GM12865 (cell line): Measurements from ENCODE around the gene SNAP25.

Source experiments
- DNase-seq: peaks from one replicate; pipeline ENCODE4 v3.0.0; 2010; ENCODE audit warnings: low read depth
- H3K4me3 ChIP-seq: 2 replicates; pipeline ENCODE4 v1.5.1; 2011; ENCODE audit warnings: mild to moderate bottlenecking, low read depth, low read length, control low read depth
- TF ChIP-seq, protein P1 (sequence below): IDR thresholded peaks from 2 replicates; pipeline ENCODE4 v1.5.1; 2011; ENCODE audit warnings: low read length, control low read depth, low read depth, inconsistent platforms; ENCODE audit not compliant: insufficient read depth; ENCODE audit errors: missing control alignments

The SNAP25 gene

GRCh38 chr20:10271494-10272219, 53.0 kb downstream of the SNAP25 start:
- TF ChIP-seq, protein P1, sequence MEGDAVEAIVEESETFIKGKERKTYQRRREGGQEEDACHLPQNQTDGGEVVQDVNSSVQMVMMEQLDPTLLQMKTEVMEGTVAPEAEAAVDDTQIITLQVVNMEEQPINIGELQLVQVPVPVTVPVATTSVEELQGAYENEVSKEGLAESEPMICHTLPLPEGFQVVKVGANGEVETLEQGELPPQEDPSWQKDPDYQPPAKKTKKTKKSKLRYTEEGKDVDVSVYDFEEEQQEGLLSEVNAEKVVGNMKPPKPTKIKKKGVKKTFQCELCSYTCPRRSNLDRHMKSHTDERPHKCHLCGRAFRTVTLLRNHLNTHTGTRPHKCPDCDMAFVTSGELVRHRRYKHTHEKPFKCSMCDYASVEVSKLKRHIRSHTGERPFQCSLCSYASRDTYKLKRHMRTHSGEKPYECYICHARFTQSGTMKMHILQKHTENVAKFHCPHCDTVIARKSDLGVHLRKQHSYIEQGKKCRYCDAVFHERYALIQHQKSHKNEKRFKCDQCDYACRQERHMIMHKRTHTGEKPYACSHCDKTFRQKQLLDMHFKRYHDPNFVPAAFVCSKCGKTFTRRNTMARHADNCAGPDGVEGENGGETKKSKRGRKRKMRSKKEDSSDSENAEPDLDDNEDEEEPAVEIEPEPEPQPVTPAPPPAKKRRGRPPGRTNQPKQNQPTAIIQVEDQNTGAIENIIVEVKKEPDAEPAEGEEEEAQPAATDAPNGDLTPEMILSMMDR, result no peak
- no peak overlapping the region for H3K4me3 ChIP-seq
- DNase-seq, result no peak

- H3K4me3 ChIP-seq, result no peak overlapping the region
- TF ChIP-seq, protein P1, result no peak
- DNase-seq, result no peak
These were observed 58.4 kb downstream of the SNAP25 start for GRCh38 chr20:10276878-10277580.

DNA sequence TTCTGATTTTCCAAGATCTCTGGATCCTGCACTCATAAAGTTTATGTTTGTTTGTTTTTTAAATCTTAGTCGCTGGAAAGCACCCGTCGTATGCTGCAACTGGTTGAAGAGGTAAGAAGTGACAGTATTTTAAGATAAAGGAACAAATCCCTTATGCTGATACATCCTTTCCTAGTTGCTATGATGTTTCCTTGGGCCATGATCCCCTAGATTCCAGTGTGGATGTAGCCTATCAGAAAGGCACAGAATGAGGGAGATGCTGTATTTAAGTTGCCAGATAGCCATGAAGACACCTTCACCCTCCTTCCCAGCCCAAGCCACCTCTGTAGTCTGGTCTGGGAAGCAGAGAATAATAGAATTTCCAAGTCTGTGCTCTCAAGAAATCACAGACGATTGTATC, 59.0 kb downstream of the SNAP25 start:
- TF ChIP-seq, protein P1, result no peak
- no peak overlapping the region for H3K4me3 ChIP-seq
- no peak for DNase-seq

DNA sequence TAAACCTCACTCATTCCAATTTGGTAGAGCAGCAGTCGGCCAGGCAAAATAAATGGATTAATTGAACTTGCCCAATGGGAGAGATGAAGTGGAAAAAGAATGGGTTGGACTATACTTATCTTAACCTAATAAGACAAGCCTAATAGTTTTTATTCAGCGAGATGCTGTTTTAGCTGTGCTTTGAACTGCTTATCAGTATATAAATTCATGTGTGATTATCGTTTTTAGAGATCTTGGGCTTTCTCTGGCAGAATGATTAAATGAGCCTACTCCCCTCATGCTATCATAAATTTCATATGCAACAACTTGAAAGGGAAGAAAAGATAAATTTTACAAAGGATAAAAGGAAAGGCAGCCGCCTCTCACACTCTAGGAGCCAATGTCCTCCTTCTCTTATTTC, 59.8 kb downstream of the SNAP25 start:
- TF ChIP-seq, protein P1, result no peak
- H3K4me3 ChIP-seq, result no peak overlapping the region
- no peak for DNase-seq

DNA sequence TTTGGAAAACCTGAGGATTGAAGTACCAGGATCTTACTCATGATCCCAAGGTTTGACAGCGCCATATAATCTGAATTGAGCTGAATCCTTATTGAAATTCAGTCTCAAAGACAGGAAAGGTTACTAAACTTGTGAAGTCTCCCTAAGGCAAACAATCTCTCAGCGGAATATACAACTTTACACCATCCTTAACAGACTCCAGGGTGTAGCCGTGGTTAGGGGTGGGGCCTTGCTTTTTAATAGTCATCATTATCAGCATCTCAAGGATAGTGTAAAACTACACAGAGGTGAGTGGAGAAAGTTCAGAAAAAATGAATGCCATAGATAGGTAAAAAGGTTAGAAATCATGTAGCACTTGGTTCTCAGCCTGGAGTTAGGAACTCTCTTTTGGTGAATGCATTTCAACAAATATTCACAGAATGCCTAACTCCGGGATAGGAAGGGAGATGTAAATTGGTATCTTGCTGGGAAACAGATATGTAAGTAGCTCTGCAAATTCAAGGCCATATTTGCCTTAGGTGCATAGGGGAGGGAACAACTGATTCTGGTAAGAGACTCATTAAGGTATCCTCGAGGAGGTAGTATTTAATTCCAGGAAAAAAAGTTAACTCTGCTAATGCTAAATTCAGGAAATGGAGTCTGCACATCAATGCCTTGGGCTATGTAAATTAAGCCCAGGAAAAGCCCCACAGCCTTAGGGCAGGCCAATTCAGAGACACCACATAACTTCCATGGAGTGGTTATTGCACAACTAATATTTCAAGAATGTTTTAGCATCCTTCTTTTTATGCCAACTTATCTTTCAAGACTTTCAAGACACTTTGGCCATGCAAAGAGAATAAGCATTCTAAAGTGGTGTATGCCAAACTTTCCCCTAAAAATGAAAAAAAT, 61.6 kb downstream of the SNAP25 start:
- DNase-seq, result no peak
- no peak overlapping the region for H3K4me3 ChIP-seq
- TF ChIP-seq, protein P1, result no peak

- DNase-seq, result no peak
- no peak overlapping the region for H3K4me3 ChIP-seq
- TF ChIP-seq, protein P1, result no peak
These were observed 63.3 kb downstream of the SNAP25 start for GRCh38 chr20:10281911-10282310.
